Brain microvascular endothelial cell (primary cell): ENCODE data around the gene FXR1.

Source experiments
- DNase-seq: peaks from one replicate; pipeline ENCODE4 v3.0.0-alpha.2; 2020
- H3K27ac ChIP-seq: fragments of 250-450 bp; sonication (Bioruptor Pico); 2 replicates; pipeline ENCODE4 v1.5.1; 2020; ENCODE audit warnings: mild to moderate bottlenecking, moderate library complexity
- H3K27me3 ChIP-seq: fragments of 250-450 bp; sonication (Bioruptor Pico); replicated peaks from 2 replicates; pipeline ENCODE4 v1.5.1; 2020; ENCODE audit warnings: mild to moderate bottlenecking
- H3K36me3 ChIP-seq: fragments of 250-450 bp; sonication (Bioruptor Pico); replicated peaks from 2 replicates; pipeline ENCODE4 v1.5.1; 2020; ENCODE audit warnings: mild to moderate bottlenecking
- H3K4me3 ChIP-seq: 2 replicates; pipeline ENCODE4 v1.5.1; 2011; ENCODE audit warnings: low read depth, mild to moderate bottlenecking, control low read depth, low read length, moderate library complexity
- in situ Hi-C: cut with HindIII; loops from 2 replicates; pipeline ENCODE4 v1.10.0; 2017; ENCODE audit warnings: low sequenced_read_pairs, low pct_ligation_motif_present
- TF ChIP-seq, protein P1 (sequence below): IDR thresholded peaks from 2 replicates; pipeline ENCODE4 v1.5.1; 2011; ENCODE audit warnings: low read depth, mild to moderate bottlenecking, moderate library complexity, low read length, control low read depth, inconsistent platforms; ENCODE audit errors: missing control alignments

FXR1 gene

DNA sequence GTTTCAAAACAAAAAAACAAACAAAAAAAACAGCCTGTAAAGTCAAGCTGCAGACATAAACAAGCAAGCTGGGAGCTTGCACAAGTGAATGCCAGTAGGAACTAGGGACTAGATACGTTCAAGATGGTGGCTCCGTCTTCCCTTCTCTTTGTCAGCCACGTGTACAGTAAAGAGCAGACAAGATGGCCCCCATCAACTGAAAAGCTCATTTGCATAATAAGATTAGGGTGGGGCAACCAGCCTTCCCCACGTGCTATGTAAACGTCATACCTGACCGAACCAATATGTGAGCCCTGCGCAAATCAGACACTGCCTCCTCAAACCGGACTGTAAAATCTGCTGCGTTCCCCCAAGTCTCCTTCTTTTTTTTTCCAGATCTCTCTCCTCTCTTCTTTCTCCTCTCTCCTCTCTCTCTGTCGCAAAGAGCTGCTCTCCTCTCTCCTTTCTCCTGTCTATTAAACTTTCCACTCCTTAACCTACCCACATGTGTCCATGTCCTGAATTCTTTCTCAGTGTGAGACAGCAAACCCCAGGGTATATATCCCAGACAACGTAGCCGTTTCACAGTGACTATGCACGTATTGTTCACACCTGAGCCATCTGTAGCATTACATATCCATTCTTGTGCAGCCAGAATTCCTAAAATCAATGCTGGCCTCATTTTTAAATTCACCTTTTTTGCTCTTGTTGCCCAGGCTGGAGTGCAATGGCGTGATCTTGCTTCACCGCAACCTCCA is 31.2 kb upstream of the FXR1 start:
- no peak for DNase-seq
- H3K27ac ChIP-seq = no peak overlapping the region
- H3K36me3 ChIP-seq = no peaks in the 10 kb centered on the region
- TF ChIP-seq, protein P1, sequence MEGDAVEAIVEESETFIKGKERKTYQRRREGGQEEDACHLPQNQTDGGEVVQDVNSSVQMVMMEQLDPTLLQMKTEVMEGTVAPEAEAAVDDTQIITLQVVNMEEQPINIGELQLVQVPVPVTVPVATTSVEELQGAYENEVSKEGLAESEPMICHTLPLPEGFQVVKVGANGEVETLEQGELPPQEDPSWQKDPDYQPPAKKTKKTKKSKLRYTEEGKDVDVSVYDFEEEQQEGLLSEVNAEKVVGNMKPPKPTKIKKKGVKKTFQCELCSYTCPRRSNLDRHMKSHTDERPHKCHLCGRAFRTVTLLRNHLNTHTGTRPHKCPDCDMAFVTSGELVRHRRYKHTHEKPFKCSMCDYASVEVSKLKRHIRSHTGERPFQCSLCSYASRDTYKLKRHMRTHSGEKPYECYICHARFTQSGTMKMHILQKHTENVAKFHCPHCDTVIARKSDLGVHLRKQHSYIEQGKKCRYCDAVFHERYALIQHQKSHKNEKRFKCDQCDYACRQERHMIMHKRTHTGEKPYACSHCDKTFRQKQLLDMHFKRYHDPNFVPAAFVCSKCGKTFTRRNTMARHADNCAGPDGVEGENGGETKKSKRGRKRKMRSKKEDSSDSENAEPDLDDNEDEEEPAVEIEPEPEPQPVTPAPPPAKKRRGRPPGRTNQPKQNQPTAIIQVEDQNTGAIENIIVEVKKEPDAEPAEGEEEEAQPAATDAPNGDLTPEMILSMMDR = no peak
- in situ Hi-C loops = no loop called here
- H3K4me3 ChIP-seq = no peak overlapping the region
- H3K27me3 ChIP-seq = no peaks in the 10 kb centered on the region

- no peaks in the 10 kb centered on the region for H3K36me3 ChIP-seq
- H3K27ac ChIP-seq = no peak overlapping the region
- no peak for DNase-seq
- in situ Hi-C loops = no loop called here
- no peaks in the 10 kb centered on the region for H3K27me3 ChIP-seq
- TF ChIP-seq, protein P1 = no peak
- H3K4me3 ChIP-seq = no peak overlapping the region
Measured at GRCh38 chr3:180882115-180882514, 30.4 kb upstream of the FXR1 start.

GRCh38 chr3:180888992-180889560 is 23.4 kb upstream of the FXR1 start:
- TF ChIP-seq, protein P1 = no peak
- no peak for DNase-seq
- Histone ChIP-seq H3K36me3 (no peaks in the 10 kb centered on the region), H3K27ac (no peak overlapping the region), H3K4me3 (no peak overlapping the region), H3K27me3 (no peaks in the 10 kb centered on the region)
- in situ Hi-C loops = no loop called here

- no peak for DNase-seq
- Histone ChIP-seq H3K27ac (no peak overlapping the region), H3K27me3 (no peaks in the 10 kb centered on the region), H3K4me3 (no peak overlapping the region), H3K36me3 (no peaks in the 10 kb centered on the region)
- in situ Hi-C loops = no loop called here
- TF ChIP-seq, protein P1 = no peak
Measured at GRCh38 chr3:180898572-180898971, 13.9 kb upstream of the FXR1 start.

DNA sequence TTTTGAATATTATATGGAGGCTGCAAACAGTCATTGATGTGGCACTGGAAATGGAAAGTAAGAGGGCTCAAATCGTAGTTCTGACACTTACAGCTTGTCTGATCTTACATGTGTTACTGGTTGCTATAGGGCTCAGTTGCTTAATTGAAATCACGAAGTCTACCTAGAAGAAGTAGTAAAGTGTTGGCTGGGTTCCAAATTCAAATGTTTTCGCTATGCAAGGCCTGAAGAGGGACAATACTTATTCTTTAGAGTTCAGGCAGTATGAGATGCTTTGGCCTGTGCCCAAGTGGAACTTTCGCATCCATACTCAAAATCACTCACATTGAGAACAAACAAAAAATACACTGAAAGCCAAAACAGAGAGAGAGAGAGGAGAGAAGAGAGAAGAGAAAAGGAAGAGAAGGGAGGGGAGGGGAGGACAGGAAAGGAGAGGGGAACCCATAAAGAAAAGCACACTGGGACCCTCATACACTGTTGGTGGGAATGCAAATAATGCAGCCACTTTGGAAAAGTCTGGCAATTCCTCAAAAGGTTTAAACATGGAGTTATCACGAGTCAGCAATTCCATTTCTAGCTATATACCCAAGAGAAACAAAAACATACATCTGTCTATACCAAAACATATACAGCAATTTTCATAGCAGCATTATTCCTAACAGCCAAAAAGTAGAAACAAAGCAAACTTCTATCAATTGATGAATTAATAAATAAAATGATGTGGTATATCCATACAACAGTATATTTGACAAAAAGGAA is 2.9 kb upstream of the FXR1 start:
- TF ChIP-seq, protein P1 = no peak
- in situ Hi-C loops = no loop called here

More for the DNA sequence above, 2.9 kb upstream of the FXR1 start:
- no peaks in the 10 kb centered on the region for H3K36me3 ChIP-seq
- H3K27me3 ChIP-seq = no peaks in the 10 kb centered on the region
- no peak for DNase-seq
- no peak overlapping the region for H3K4me3 ChIP-seq
- H3K27ac ChIP-seq = no peak overlapping the region
